CD4-positive, CD25-positive, alpha-beta regulatory T cell (primary cell): ENCODE results near the gene GRIK4. TPM values are rescaled to one million over a fixed set of nuclear protein-coding genes. Genes with fewer than 3 reads are reported as not detected.

Experiments
- ATAC-seq, 2 donors: fragments of 150-1000 bp; cut with Tn5 transposase; one replicate each; pipeline ENCODE4 v1.10.0; 2021; ENCODE audit warnings: low read depth in 2 of 2, moderate number of reproducible peaks in 2 of 2, moderate library complexity in 1 of 2
- DNase-seq, 3 donors: peaks; one replicate each; pipeline versions ENCODE4 v3.0.0 to v3.0.0-alpha.2; 2012 to 2022; ENCODE audit warnings: mixed read lengths in 1 of 3
- H3K27ac ChIP-seq: one replicate; pipeline ENCODE4 v1.7.0; 2013; ENCODE audit warnings: mild to moderate bottlenecking, low read length; ENCODE audit not compliant: insufficient read depth, poor library complexity, severe bottlenecking
- H3K27me3 ChIP-seq: one replicate; pipeline ENCODE4 v1.7.0; 2013; ENCODE audit warnings: low read length; ENCODE audit not compliant: control insufficient read depth, insufficient read depth
- H3K36me3 ChIP-seq: one replicate; pipeline ENCODE4 v1.7.0; 2013; ENCODE audit warnings: mild to moderate bottlenecking, low read length, moderate library complexity; ENCODE audit not compliant: control insufficient read depth, insufficient read depth
- H3K4me1 ChIP-seq: 2 replicates; pipeline ENCODE4 v1.7.0; 2013; ENCODE audit warnings: mild to moderate bottlenecking, low read length; ENCODE audit not compliant: insufficient read depth, control insufficient read depth, poor library complexity, severe bottlenecking
- H3K4me3 ChIP-seq: one replicate; pipeline ENCODE4 v1.7.0; 2013; ENCODE audit warnings: low read depth, mild to moderate bottlenecking, low read length, moderate library complexity
- H3K9me3 ChIP-seq, 2 experiments: 1 replicate in 1 of 2; 2 replicates in 1 of 2; pipeline ENCODE4 v1.7.0; 2013; ENCODE audit warnings: low read length in 2 of 2, mild to moderate bottlenecking in 1 of 2, moderate library complexity in 1 of 2; ENCODE audit not compliant: control insufficient read depth in 2 of 2
- H3K27ac Mint-ChIP-seq, 3 donors: one replicate each; pipeline ENCODE4 v1.8.0; 2020 to 2022; ENCODE audit warnings: mild to moderate bottlenecking in 3 of 3, mixed read lengths in 3 of 3, moderate library complexity in 2 of 3
- H3K27me3 Mint-ChIP-seq: one replicate; pipeline ENCODE4 v1.8.0; 2022; ENCODE audit warnings: mild to moderate bottlenecking, mixed read lengths
- H3K36me3 Mint-ChIP-seq: one replicate; pipeline ENCODE4 v1.8.0; 2020; ENCODE audit warnings: mixed read lengths
- H3K4me1 Mint-ChIP-seq, 4 donors: one replicate each; pipeline ENCODE4 v1.8.0; 2020 to 2022; ENCODE audit warnings: mixed read lengths in 4 of 4, mild to moderate bottlenecking in 1 of 4
- H3K4me3 Mint-ChIP-seq, 4 donors: one replicate each; pipeline ENCODE4 v1.8.0; 2020 to 2022; ENCODE audit warnings: mild to moderate bottlenecking in 4 of 4, mixed read lengths in 4 of 4, moderate library complexity in 3 of 4
- H3K9me3 Mint-ChIP-seq, 7 donors: one replicate each; pipeline ENCODE4 v1.8.0; 2020 to 2022; ENCODE audit warnings: mixed read lengths in 7 of 7, mild to moderate bottlenecking in 3 of 7, moderate library complexity in 2 of 7
- polyA plus RNA-seq, 4 donors: library from polyadenylated mRNA; unstranded; fragments of 300-500 nt; fragmentation: Illumina TruSeq; gene quantifications; one replicate each; pipeline ENCODE4 v1.2.3, GENCODE V29; 2021
- total RNA-seq: library from RNA; stranded (reverse); gene quantifications from one replicate; pipeline ENCODE4 v1.2.3, GENCODE V29; 2022

Gene GRIK4
- total and polyA plus RNA-seq, 5 donors from 2014 or later: not detected

- Mint-ChIP-seq H3K9me3 (peaks cover 0 to 4% (median 0%) of the 10 kb centered on the region in 7 donors), H3K36me3 (no peaks in the 10 kb centered on the region), H3K4me1 (peaks cover 0 to 11% (median 2%) of the 10 kb centered on the region in 4 donors), H3K27ac (no peak overlapping the region), H3K4me3 (no peak overlapping the region), H3K27me3 (peaks cover 47% of the 10 kb centered on the region)
- Histone ChIP-seq H3K27ac (no peak overlapping the region), H3K36me3 (no peaks in the 10 kb centered on the region), H3K9me3 (no peaks in the 10 kb centered on the region), H3K4me3 (no peak overlapping the region), H3K27me3 (peaks cover 7% of the 10 kb centered on the region), H3K4me1 (no peaks in the 10 kb centered on the region)
- ATAC-seq (no peak), DNase-seq (no peak)
Observed at GRCh38 chr11:120566176-120566575, 54.6 kb downstream of the GRIK4 start.

GRCh38 chr11:120568572-120569307 is 57.2 kb downstream of the GRIK4 start:
- H3K9me3 Mint-ChIP-seq: peaks cover 0 to 4% (median 0%) of the 10 kb centered on the region in 7 donors
- no peak overlapping the region for H3K4me3 Mint-ChIP-seq

GRCh38 chr11:120569861-120570260 is 58.3 kb downstream of the GRIK4 start:
- no peaks in the 10 kb centered on the region for H3K36me3 ChIP-seq
- H3K9me3 ChIP-seq: no peaks in the 10 kb centered on the region
- peaks cover 26% of the 10 kb centered on the region for H3K27me3 Mint-ChIP-seq
- H3K4me3 Mint-ChIP-seq: no peak overlapping the region
- H3K27ac Mint-ChIP-seq: no peak overlapping the region
- no peak overlapping the region for H3K4me3 ChIP-seq
- no peaks in the 10 kb centered on the region for H3K36me3 Mint-ChIP-seq
- ATAC-seq: no peak
- no peak overlapping the region for H3K27ac ChIP-seq
- H3K4me1 Mint-ChIP-seq: peaks cover 0 to 4% (median 0%) of the 10 kb centered on the region in 4 donors
- peaks cover 0 to 4% (median 0%) of the 10 kb centered on the region in 7 donors for H3K9me3 Mint-ChIP-seq
- H3K4me1 ChIP-seq: no peaks in the 10 kb centered on the region
- no peak for DNase-seq
- H3K27me3 ChIP-seq: no peaks in the 10 kb centered on the region

More at GRCh38 chr11:120568572-120569307, 57.2 kb downstream of the GRIK4 start:
- ATAC-seq: no peak
- Histone ChIP-seq H3K36me3 (no peaks in the 10 kb centered on the region), H3K9me3 (no peaks in the 10 kb centered on the region), H3K27ac (no peak overlapping the region), H3K4me1 (no peaks in the 10 kb centered on the region), H3K27me3 (no peaks in the 10 kb centered on the region), H3K4me3 (no peak overlapping the region)
- peaks cover 0 to 6% (median 0%) of the 10 kb centered on the region in 4 donors for H3K4me1 Mint-ChIP-seq
- H3K27me3 Mint-ChIP-seq: peaks cover 29% of the 10 kb centered on the region
- H3K36me3 Mint-ChIP-seq: no peaks in the 10 kb centered on the region
- H3K27ac Mint-ChIP-seq: no peak overlapping the region
- no peak for DNase-seq

- H3K4me1 ChIP-seq: no peaks in the 10 kb centered on the region
- no peak overlapping the region for H3K4me3 ChIP-seq
- ATAC-seq (no peak), DNase-seq (no peak)
- no peaks in the 10 kb centered on the region for H3K4me1 Mint-ChIP-seq
- H3K9me3 Mint-ChIP-seq: peaks cover 0 to 4% (median 0%) of the 10 kb centered on the region in 7 donors
- no peaks in the 10 kb centered on the region for H3K9me3 ChIP-seq
- H3K36me3 Mint-ChIP-seq: no peaks in the 10 kb centered on the region
- H3K4me3 Mint-ChIP-seq: no peak overlapping the region
- H3K27ac Mint-ChIP-seq: no peak overlapping the region
- peaks cover 12% of the 10 kb centered on the region for H3K27me3 Mint-ChIP-seq
- H3K36me3 ChIP-seq: no peaks in the 10 kb centered on the region
- no peaks in the 10 kb centered on the region for H3K27me3 ChIP-seq
- H3K27ac ChIP-seq: no peak overlapping the region
Observed at GRCh38 chr11:120571476-120571875, 59.9 kb downstream of the GRIK4 start.

GRCh38 chr11:120573756-120574354 is 62.3 kb downstream of the GRIK4 start:
- no peaks in the 10 kb centered on the region for H3K36me3 Mint-ChIP-seq
- no peak overlapping the region for H3K4me3 ChIP-seq
- H3K9me3 ChIP-seq: no peaks in the 10 kb centered on the region
- H3K4me3 Mint-ChIP-seq: no peak overlapping the region
- H3K27ac Mint-ChIP-seq: no peak overlapping the region
- H3K36me3 ChIP-seq: no peaks in the 10 kb centered on the region
- H3K9me3 Mint-ChIP-seq: peaks cover 0 to 4% (median 0%) of the 10 kb centered on the region in 7 donors
- H3K27me3 Mint-ChIP-seq: peaks cover 5% of the 10 kb centered on the region
- peaks cover 4% of the 10 kb centered on the region for H3K27me3 ChIP-seq
- DNase-seq (no peak), ATAC-seq (no peak)
- H3K4me1 ChIP-seq: no peaks in the 10 kb centered on the region
- no peak overlapping the region for H3K27ac ChIP-seq
- no peaks in the 10 kb centered on the region for H3K4me1 Mint-ChIP-seq

- Histone ChIP-seq H3K4me3 (no peak overlapping the region), H3K27me3 (peaks cover 4% of the 10 kb centered on the region), H3K9me3 (no peaks in the 10 kb centered on the region), H3K27ac (no peak overlapping the region), H3K36me3 (no peaks in the 10 kb centered on the region), H3K4me1 (no peaks in the 10 kb centered on the region)
- no peak overlapping the region for H3K4me3 Mint-ChIP-seq
- H3K27me3 Mint-ChIP-seq: peaks cover 5% of the 10 kb centered on the region
- H3K9me3 Mint-ChIP-seq: peaks cover 0 to 4% (median 0%) of the 10 kb centered on the region in 7 donors
- H3K27ac Mint-ChIP-seq: no peak overlapping the region
- H3K36me3 Mint-ChIP-seq: no peaks in the 10 kb centered on the region
- ATAC-seq (no peak), DNase-seq (no peak)
- H3K4me1 Mint-ChIP-seq: no peaks in the 10 kb centered on the region
Observed at GRCh38 chr11:120574876-120575275, 63.3 kb downstream of the GRIK4 start.

- no peak overlapping the region for H3K27ac Mint-ChIP-seq
- no peaks in the 10 kb centered on the region for H3K9me3 ChIP-seq
- no peak for DNase-seq
- no peaks in the 10 kb centered on the region for H3K4me1 ChIP-seq
- no peak overlapping the region for H3K4me3 Mint-ChIP-seq
- no peaks in the 10 kb centered on the region for H3K36me3 ChIP-seq
- peaks cover 0 to 4% (median 0%) of the 10 kb centered on the region in 7 donors for H3K9me3 Mint-ChIP-seq
- no peak for ATAC-seq
- peaks cover 4% of the 10 kb centered on the region for H3K27me3 ChIP-seq
- H3K36me3 Mint-ChIP-seq: no peaks in the 10 kb centered on the region
- H3K4me3 ChIP-seq: no peak overlapping the region
- no peaks in the 10 kb centered on the region for H3K4me1 Mint-ChIP-seq
- peaks cover 5% of the 10 kb centered on the region for H3K27me3 Mint-ChIP-seq
- H3K27ac ChIP-seq: no peak overlapping the region
Observed at GRCh38 chr11:120575461-120575860, 63.9 kb downstream of the GRIK4 start.
